ENCODE results near the gene RBM14. TPM values are rescaled to one million over a fixed set of nuclear protein-coding genes. Genes with fewer than 3 reads are reported as not detected.
A peak's percentile ranks its signal among the peaks of the same experiment; 100 is the strongest.

Gene RBM14
- total RNA-seq, 1 experiment from 2014 or later: 92.0 TPM

DNA sequence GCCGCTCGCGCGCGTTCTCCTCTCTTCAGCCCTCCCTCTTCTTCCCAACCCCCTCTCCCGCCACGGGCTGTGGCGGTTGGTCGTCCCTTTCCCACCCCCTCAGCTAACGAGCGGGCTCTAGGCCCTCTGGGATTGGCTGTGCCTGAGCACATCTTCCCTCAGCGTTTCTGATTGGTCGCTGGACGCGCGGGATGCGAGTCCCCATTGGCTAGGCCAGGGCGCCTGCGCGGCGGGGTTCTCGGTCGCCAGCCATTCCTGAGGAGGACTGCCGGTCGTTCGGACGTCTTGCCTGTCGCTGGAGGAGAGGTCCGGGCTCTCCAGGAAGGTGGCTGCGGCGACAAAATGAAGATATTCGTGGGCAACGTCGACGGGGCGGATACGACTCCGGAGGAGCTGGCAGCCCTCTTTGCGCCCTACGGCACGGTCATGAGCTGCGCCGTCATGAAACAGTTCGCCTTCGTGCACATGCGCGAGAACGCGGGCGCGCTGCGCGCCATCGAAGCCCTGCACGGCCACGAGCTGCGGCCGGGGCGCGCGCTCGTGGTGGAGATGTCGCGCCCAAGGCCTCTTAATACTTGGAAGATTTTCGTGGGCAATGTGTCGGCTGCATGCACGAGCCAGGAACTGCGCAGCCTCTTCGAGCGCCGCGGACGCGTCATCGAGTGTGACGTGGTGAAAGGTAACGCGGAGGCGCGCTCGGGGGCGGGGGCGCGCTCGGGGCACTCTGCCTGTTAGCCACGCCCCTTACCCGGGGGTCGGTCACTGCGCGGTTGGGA, at the start of gene RBM14 (continued):
- TF ChIP-seq, protein P1, sequence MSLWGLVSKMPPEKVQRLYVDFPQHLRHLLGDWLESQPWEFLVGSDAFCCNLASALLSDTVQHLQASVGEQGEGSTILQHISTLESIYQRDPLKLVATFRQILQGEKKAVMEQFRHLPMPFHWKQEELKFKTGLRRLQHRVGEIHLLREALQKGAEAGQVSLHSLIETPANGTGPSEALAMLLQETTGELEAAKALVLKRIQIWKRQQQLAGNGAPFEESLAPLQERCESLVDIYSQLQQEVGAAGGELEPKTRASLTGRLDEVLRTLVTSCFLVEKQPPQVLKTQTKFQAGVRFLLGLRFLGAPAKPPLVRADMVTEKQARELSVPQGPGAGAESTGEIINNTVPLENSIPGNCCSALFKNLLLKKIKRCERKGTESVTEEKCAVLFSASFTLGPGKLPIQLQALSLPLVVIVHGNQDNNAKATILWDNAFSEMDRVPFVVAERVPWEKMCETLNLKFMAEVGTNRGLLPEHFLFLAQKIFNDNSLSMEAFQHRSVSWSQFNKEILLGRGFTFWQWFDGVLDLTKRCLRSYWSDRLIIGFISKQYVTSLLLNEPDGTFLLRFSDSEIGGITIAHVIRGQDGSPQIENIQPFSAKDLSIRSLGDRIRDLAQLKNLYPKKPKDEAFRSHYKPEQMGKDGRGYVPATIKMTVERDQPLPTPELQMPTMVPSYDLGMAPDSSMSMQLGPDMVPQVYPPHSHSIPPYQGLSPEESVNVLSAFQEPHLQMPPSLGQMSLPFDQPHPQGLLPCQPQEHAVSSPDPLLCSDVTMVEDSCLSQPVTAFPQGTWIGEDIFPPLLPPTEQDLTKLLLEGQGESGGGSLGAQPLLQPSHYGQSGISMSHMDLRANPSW (CRISPR knock-in tag; conservative IDR thresholded peaks at IDR 0.05; ENCODE audit: low read depth): no peak
- no peak; the same call in 1 of the 2 replicates for TF ChIP-seq ESRRA (CRISPR knock-in tag; IDR thresholded peaks at IDR 0.05; ENCODE audit: borderline replicate concordance)
- TF ChIP-seq, protein P2, sequence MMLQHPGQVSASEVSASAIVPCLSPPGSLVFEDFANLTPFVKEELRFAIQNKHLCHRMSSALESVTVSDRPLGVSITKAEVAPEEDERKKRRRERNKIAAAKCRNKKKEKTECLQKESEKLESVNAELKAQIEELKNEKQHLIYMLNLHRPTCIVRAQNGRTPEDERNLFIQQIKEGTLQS (CRISPR knock-in tag; conservative IDR thresholded peaks at IDR 0.05): no peak
- TF ChIP-seq, protein P3, sequence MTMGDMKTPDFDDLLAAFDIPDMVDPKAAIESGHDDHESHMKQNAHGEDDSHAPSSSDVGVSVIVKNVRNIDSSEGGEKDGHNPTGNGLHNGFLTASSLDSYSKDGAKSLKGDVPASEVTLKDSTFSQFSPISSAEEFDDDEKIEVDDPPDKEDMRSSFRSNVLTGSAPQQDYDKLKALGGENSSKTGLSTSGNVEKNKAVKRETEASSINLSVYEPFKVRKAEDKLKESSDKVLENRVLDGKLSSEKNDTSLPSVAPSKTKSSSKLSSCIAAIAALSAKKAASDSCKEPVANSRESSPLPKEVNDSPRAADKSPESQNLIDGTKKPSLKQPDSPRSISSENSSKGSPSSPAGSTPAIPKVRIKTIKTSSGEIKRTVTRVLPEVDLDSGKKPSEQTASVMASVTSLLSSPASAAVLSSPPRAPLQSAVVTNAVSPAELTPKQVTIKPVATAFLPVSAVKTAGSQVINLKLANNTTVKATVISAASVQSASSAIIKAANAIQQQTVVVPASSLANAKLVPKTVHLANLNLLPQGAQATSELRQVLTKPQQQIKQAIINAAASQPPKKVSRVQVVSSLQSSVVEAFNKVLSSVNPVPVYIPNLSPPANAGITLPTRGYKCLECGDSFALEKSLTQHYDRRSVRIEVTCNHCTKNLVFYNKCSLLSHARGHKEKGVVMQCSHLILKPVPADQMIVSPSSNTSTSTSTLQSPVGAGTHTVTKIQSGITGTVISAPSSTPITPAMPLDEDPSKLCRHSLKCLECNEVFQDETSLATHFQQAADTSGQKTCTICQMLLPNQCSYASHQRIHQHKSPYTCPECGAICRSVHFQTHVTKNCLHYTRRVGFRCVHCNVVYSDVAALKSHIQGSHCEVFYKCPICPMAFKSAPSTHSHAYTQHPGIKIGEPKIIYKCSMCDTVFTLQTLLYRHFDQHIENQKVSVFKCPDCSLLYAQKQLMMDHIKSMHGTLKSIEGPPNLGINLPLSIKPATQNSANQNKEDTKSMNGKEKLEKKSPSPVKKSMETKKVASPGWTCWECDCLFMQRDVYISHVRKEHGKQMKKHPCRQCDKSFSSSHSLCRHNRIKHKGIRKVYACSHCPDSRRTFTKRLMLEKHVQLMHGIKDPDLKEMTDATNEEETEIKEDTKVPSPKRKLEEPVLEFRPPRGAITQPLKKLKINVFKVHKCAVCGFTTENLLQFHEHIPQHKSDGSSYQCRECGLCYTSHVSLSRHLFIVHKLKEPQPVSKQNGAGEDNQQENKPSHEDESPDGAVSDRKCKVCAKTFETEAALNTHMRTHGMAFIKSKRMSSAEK (CRISPR knock-in tag; IDR thresholded peaks at IDR 0.05; ENCODE audit: borderline replicate concordance): no peak
- TF ChIP-seq NR3C1 (CRISPR knock-in tag; conservative IDR thresholded peaks at IDR 0.05; ENCODE audit: low read depth): no peak
- TF ChIP-seq OVOL2 (CRISPR knock-in tag; IDR thresholded peaks at IDR 0.05; ENCODE audit: borderline replicate concordance): no peak
- TF ChIP-seq NR1H2 (CRISPR knock-in tag; IDR thresholded peaks at IDR 0.05): no peak
- no peak for TF ChIP-seq HMGA2 (CRISPR knock-in tag; IDR thresholded peaks at IDR 0.05)
- TF ChIP-seq ZNF396 (CRISPR knock-in tag; IDR thresholded peaks at IDR 0.05; ENCODE audit: borderline replicate concordance): no peak
- TF ChIP-seq NFE2L1 (CRISPR knock-in tag; IDR thresholded peaks at IDR 0.05): peak; percentile 87; the same call in 1 of the 2 replicates
- peak; percentile 84; the same call in 1 of the 2 replicates for TF ChIP-seq SMAD3 (CRISPR knock-in tag; IDR thresholded peaks at IDR 0.05; ENCODE audit: borderline replicate concordance)
- TF ChIP-seq, protein P4, sequence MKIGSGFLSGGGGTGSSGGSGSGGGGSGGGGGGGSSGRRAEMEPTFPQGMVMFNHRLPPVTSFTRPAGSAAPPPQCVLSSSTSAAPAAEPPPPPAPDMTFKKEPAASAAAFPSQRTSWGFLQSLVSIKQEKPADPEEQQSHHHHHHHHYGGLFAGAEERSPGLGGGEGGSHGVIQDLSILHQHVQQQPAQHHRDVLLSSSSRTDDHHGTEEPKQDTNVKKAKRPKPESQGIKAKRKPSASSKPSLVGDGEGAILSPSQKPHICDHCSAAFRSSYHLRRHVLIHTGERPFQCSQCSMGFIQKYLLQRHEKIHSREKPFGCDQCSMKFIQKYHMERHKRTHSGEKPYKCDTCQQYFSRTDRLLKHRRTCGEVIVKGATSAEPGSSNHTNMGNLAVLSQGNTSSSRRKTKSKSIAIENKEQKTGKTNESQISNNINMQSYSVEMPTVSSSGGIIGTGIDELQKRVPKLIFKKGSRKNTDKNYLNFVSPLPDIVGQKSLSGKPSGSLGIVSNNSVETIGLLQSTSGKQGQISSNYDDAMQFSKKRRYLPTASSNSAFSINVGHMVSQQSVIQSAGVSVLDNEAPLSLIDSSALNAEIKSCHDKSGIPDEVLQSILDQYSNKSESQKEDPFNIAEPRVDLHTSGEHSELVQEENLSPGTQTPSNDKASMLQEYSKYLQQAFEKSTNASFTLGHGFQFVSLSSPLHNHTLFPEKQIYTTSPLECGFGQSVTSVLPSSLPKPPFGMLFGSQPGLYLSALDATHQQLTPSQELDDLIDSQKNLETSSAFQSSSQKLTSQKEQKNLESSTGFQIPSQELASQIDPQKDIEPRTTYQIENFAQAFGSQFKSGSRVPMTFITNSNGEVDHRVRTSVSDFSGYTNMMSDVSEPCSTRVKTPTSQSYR (CRISPR knock-in tag; IDR thresholded peaks at IDR 0.05): peak; percentile 72; the same call in 1 of the 2 replicates
- TF ChIP-seq, protein P5, sequence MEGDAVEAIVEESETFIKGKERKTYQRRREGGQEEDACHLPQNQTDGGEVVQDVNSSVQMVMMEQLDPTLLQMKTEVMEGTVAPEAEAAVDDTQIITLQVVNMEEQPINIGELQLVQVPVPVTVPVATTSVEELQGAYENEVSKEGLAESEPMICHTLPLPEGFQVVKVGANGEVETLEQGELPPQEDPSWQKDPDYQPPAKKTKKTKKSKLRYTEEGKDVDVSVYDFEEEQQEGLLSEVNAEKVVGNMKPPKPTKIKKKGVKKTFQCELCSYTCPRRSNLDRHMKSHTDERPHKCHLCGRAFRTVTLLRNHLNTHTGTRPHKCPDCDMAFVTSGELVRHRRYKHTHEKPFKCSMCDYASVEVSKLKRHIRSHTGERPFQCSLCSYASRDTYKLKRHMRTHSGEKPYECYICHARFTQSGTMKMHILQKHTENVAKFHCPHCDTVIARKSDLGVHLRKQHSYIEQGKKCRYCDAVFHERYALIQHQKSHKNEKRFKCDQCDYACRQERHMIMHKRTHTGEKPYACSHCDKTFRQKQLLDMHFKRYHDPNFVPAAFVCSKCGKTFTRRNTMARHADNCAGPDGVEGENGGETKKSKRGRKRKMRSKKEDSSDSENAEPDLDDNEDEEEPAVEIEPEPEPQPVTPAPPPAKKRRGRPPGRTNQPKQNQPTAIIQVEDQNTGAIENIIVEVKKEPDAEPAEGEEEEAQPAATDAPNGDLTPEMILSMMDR (IDR thresholded peaks at IDR 0.05): no peak
- no peak for TF ChIP-seq FOXJ3 (CRISPR knock-in tag; IDR thresholded peaks at IDR 0.05; ENCODE audit: borderline replicate concordance)
- no peak for TF ChIP-seq ZNF219 (CRISPR knock-in tag; IDR thresholded peaks at IDR 0.05; ENCODE audit: borderline replicate concordance)
- no peak for TF ChIP-seq ZNF121 (CRISPR knock-in tag; IDR thresholded peaks at IDR 0.05)
- no peak for TF ChIP-seq SOX15 (CRISPR knock-in tag; IDR thresholded peaks at IDR 0.05)
- peak; percentile 86 for TF ChIP-seq FOXP1 (CRISPR knock-in tag; IDR thresholded peaks at IDR 0.05; ENCODE audit: borderline replicate concordance)
- peak; percentile 77; the same call in 1 of the 2 replicates for TF ChIP-seq RELA (CRISPR knock-in tag; IDR thresholded peaks at IDR 0.05; ENCODE audit: borderline replicate concordance)
- TF ChIP-seq, protein P6, sequence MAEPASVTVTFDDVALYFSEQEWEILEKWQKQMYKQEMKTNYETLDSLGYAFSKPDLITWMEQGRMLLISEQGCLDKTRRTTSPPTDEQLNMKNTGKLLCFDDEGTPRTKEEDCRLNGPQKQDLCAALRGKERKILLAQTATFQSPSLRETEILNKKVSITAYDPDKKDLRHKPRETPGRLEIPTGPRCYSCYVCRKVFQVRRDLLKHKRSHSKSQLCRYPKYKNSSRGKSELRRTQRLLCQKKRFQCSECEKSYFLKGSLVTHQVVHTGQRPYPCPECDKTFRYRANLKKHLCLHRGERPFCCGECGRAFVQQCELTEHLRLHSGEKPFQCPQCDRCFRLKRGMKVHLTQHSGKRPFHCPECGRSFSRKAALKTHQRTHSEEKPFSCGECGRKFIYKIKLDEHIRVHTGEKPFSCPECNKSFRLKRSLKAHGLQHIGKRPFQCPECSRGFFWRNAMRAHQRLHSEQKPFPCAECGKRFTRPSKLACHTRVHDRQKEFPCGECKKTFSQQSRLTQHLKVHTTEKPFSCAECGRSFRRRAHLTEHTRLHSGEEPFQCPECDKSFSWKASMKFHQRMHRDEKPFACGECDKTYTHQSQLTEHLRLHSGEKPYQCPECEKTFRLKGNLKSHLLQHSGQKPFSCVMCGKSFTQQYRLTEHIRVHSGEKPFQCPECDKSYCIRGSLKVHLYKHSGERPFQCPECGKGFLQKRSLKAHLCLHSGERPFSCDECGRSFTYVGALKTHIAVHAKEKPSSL (CRISPR knock-in tag; conservative IDR thresholded peaks at IDR 0.05): no peak
- TF ChIP-seq, protein P7, sequence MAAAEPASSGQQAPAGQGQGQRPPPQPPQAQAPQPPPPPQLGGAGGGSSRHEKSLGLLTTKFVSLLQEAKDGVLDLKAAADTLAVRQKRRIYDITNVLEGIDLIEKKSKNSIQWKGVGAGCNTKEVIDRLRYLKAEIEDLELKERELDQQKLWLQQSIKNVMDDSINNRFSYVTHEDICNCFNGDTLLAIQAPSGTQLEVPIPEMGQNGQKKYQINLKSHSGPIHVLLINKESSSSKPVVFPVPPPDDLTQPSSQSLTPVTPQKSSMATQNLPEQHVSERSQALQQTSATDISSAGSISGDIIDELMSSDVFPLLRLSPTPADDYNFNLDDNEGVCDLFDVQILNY (CRISPR knock-in tag; IDR thresholded peaks at IDR 0.05): peak; percentile 90; the same call in 1 of the 2 replicates

All from WTC11 (cell line).